CD14-positive monocyte (primary cell): ENCODE data around the gene ETS1. TPM values are rescaled to one million over a fixed set of nuclear protein-coding genes. Genes with fewer than 3 reads are reported as not detected.

Experiments
- DNase-seq, 3 donors: peaks; one replicate each; pipeline ENCODE4 v3.0.0-alpha.2; 2011 to 2022
- H2AFZ ChIP-seq: 2 replicates; pipeline ENCODE4 v1.6.0; 2012; ENCODE audit warnings: mild to moderate bottlenecking, low read depth, low read length, inconsistent platforms; ENCODE audit not compliant: insufficient read depth, poor library complexity, severe bottlenecking
- H3K27ac ChIP-seq, 2 donors: 1 replicate in 1 of 2; 2 replicates in 1 of 2; pipeline ENCODE4 v1.5.1; 2012 to 2013; ENCODE audit warnings: low read length in 2 of 2, control low read depth in 1 of 2, inconsistent platforms in 1 of 2, low read depth in 1 of 2, mild to moderate bottlenecking in 1 of 2
- H3K27me3 ChIP-seq, 2 donors: one replicate each; pipeline versions ENCODE4 v1.6.0 to v1.6.1; 2011 to 2013; ENCODE audit warnings: low read length in 2 of 2; ENCODE audit not compliant: control insufficient read depth in 2 of 2, insufficient read depth in 2 of 2
- H3K36me3 ChIP-seq, 2 donors: replicated peaks in 1 of 2; 1 replicate in 1 of 2; 2 replicates in 1 of 2; pipeline versions ENCODE4 v1.5.1 to v1.6.1; 2012 to 2013; ENCODE audit warnings: low read length in 2 of 2, control low read depth in 1 of 2, inconsistent platforms in 1 of 2, mild to moderate bottlenecking in 1 of 2; ENCODE audit not compliant: insufficient read depth in 2 of 2, control insufficient read depth in 1 of 2
- H3K4me1 ChIP-seq, 2 donors: 1 replicate in 1 of 2; 2 replicates in 1 of 2; pipeline versions ENCODE4 v1.5.1 to v1.6.1; 2012 to 2013; ENCODE audit warnings: low read length in 2 of 2, control low read depth in 1 of 2, inconsistent platforms in 1 of 2, mild to moderate bottlenecking in 1 of 2, moderate library complexity in 1 of 2; ENCODE audit not compliant: insufficient read depth in 2 of 2, control insufficient read depth in 1 of 2
- H3K4me2 ChIP-seq: replicated peaks from 2 replicates; pipeline ENCODE3; 2012; ENCODE audit warnings: low read length, moderate library complexity, mild to moderate bottlenecking; ENCODE audit not compliant: poor library complexity, severe bottlenecking; ENCODE audit errors: extremely low read depth
- H3K4me3 ChIP-seq, 3 experiments: fragments of 200-600 bp in 1 of 3; sonication (generic) in 1 of 3; replicated peaks in 1 of 3; 1 replicate in 2 of 3; 2 replicates in 1 of 3; pipeline ENCODE4 v1.5.1; 2011 to 2013; ENCODE audit warnings: low read length in 3 of 3, mild to moderate bottlenecking in 3 of 3, control low read depth in 2 of 3, low read depth in 2 of 3, inconsistent platforms in 1 of 3, moderate library complexity in 1 of 3
- H3K79me2 ChIP-seq: 2 replicates; pipeline ENCODE4 v1.6.0; 2012; ENCODE audit warnings: mild to moderate bottlenecking, control low read depth, inconsistent platforms, low read length, moderate library complexity; ENCODE audit not compliant: insufficient read depth
- H3K9ac ChIP-seq: 2 replicates; pipeline ENCODE4 v1.6.0; 2017; ENCODE audit warnings: low read length, mild to moderate bottlenecking; ENCODE audit not compliant: insufficient read depth, poor library complexity, severe bottlenecking
- H3K9me3 ChIP-seq, 2 donors: replicated peaks in 1 of 2; 1 replicate in 1 of 2; 2 replicates in 1 of 2; pipeline versions ENCODE4 v1.5.1 to v1.6.1; 2012 to 2013; ENCODE audit warnings: low read length in 2 of 2, control low read depth in 1 of 2; ENCODE audit not compliant: control insufficient read depth in 1 of 2, insufficient read depth in 1 of 2
- H4K20me1 ChIP-seq: 2 replicates; pipeline ENCODE4 v1.6.0; 2012; ENCODE audit warnings: mild to moderate bottlenecking, low read length, control low read depth, moderate library complexity; ENCODE audit not compliant: insufficient read depth
- H3K27ac Mint-ChIP-seq, 7 donors: one replicate each; pipeline ENCODE4 v1.8.0; 2020; ENCODE audit warnings: mild to moderate bottlenecking in 7 of 7, mixed read lengths in 7 of 7, moderate library complexity in 6 of 7, inconsistent platforms in 2 of 7
- H3K27me3 Mint-ChIP-seq, 3 donors: one replicate each; pipeline ENCODE4 v1.8.0; 2021 to 2022; ENCODE audit warnings: low read depth in 3 of 3, mild to moderate bottlenecking in 3 of 3, mixed read lengths in 3 of 3, moderate library complexity in 3 of 3, inconsistent platforms in 1 of 3
- H3K36me3 Mint-ChIP-seq, 2 donors: one replicate each; pipeline ENCODE4 v1.8.0; 2020; ENCODE audit warnings: mixed read lengths in 2 of 2, inconsistent platforms in 1 of 2, mild to moderate bottlenecking in 1 of 2
- H3K4me1 Mint-ChIP-seq: one replicate; pipeline ENCODE4 v1.8.0; 2020; ENCODE audit warnings: mild to moderate bottlenecking, mixed read lengths
- H3K4me3 Mint-ChIP-seq, 2 donors: one replicate each; pipeline ENCODE4 v1.8.0; 2020; ENCODE audit warnings: mild to moderate bottlenecking in 2 of 2, mixed read lengths in 2 of 2, moderate library complexity in 1 of 2
- H3K9me3 Mint-ChIP-seq, 7 donors: one replicate each; pipeline ENCODE4 v1.8.0; 2020 to 2022; ENCODE audit warnings: mixed read lengths in 7 of 7, mild to moderate bottlenecking in 6 of 7, moderate library complexity in 6 of 7, inconsistent platforms in 2 of 7
- CTCF ChIP-seq: fragments of 200-600 bp; IDR thresholded peaks from one replicate; pipeline ENCODE4 v1.8.0; 2022; ENCODE audit warnings: antibody characterized with exemption, mild to moderate bottlenecking
- WGBS: methylation state at CpG from one replicate; pipeline ENCODE4 v1.1.5; 2013; ENCODE audit warnings: missing lambda C conversion rate; ENCODE audit not compliant: insufficient coverage; 5-methylcytosine and 5-hydroxymethylcytosine counted together
- intact Hi-C, 2 donors: fragments of 100-400 bp; cut with micrococcal nuclease; formaldehyde crosslinking; loops; one replicate each; pipeline versions ENCODE4 v1.15.0 to v1.15.1; 2023
- polyA plus RNA-seq, 3 donors: library from polyadenylated mRNA; depleted of rRNA in 1 of 3; unstranded in 2 of 3; stranded (reverse) in 1 of 3; fragments of 300-500 nt in 2 of 3; fragments of >200 nt in 1 of 3; fragmentation: Illumina TruSeq in 2 of 3; gene quantifications; 1 replicate in 2 of 3; 2 replicates in 1 of 3; pipeline ENCODE4 v1.2.3, GENCODE V29; 2012 to 2021

Gene ETS1
- polyA plus RNA-seq, 3 donors: 0.67 to 1.6 (median 1.6) TPM

DNA sequence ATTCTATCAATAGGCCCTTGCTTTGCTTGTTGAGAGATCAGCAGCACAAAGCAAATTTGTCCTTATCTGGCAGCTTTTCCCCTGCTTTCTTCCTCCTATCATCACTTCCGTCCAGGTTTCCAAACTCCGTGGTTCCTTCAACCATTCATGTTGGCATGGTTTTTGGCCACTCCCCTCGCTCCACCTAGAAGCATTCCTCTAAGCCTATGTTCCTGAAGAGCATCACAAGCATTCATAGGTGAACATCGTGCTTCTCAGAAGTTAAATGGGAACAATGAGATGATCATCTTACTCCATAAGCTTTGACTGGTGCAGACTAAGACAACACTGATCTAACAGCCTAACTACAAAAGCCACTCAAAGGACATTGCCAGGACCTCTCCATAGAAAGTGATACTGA, 86.3 kb downstream of the ETS1 start:
- Histone ChIP-seq H3K9ac (no peak overlapping the region), H3K4me2 (no peak overlapping the region), H3K4me3 (no peak overlapping the region), H4K20me1 (no peaks in the 10 kb centered on the region), H2AFZ (no peak overlapping the region), H3K79me2 (no peaks in the 10 kb centered on the region), H3K4me1 (peaks cover 0 to 10% of the 10 kb centered on the region in 2 donors), H3K27ac (no peak overlapping the region), H3K9me3 (no peaks in the 10 kb centered on the region), H3K27me3 (no peaks in the 10 kb centered on the region), H3K36me3 (no peaks in the 10 kb centered on the region)
- H3K27me3 Mint-ChIP-seq: peaks cover 0 to 4% (median 3%) of the 10 kb centered on the region in 3 donors
- no peak overlapping the region for H3K4me3 Mint-ChIP-seq
- WGBS: 86% methylated on average over 3 of the region's 4 CpGs
- DNase-seq: no peak
- TF ChIP-seq CTCF: no peak
- no peak overlapping the region for H3K27ac Mint-ChIP-seq
- peaks cover 0 to 7% of the 10 kb centered on the region in 2 donors for H3K36me3 Mint-ChIP-seq
- H3K4me1 Mint-ChIP-seq: peaks cover 36% of the 10 kb centered on the region
- peaks cover 0 to 4% (median 0%) of the 10 kb centered on the region in 7 donors for H3K9me3 Mint-ChIP-seq
- intact Hi-C loops: no loop called here

- peaks cover 0 to 6% (median 2%) of the 10 kb centered on the region in 3 donors for H3K27me3 Mint-ChIP-seq
- Histone ChIP-seq H3K27me3 (no peaks in the 10 kb centered on the region), H3K36me3 (no peaks in the 10 kb centered on the region), H3K4me2 (no peak overlapping the region), H3K4me3 (no peak overlapping the region), H3K27ac (no peak overlapping the region), H4K20me1 (no peaks in the 10 kb centered on the region), H2AFZ (no peak overlapping the region), H3K4me1 (peaks cover 0 to 10% of the 10 kb centered on the region in 2 donors), H3K9ac (no peak overlapping the region), H3K9me3 (no peaks in the 10 kb centered on the region), H3K79me2 (no peaks in the 10 kb centered on the region)
- H3K36me3 Mint-ChIP-seq: peaks cover 0 to 6% of the 10 kb centered on the region in 2 donors
- DNase-seq: no peak
- no CpG with 5 or more reads among the region's 5 CpGs for WGBS
- peak overlapping the region in 1 of 7 donors; percentile 22 for H3K27ac Mint-ChIP-seq
- no peak for TF ChIP-seq CTCF
- H3K4me1 Mint-ChIP-seq: peaks cover 36% of the 10 kb centered on the region
- H3K9me3 Mint-ChIP-seq: peaks cover 0 to 3% (median 0%) of the 10 kb centered on the region in 7 donors
- H3K4me3 Mint-ChIP-seq: no peak overlapping the region
- intact Hi-C loops: no loop called here
Observed at GRCh38 chr11:128500493-128500892, 86.9 kb downstream of the ETS1 start.
